Measurements from ENCODE around the gene SHKBP1. TPM values are rescaled to one million over a fixed set of nuclear protein-coding genes. Genes with fewer than 3 reads are reported as not detected.

The SHKBP1 gene
- total and polyA plus RNA-seq, 8 donors, result 15.8 to 102 (median 73.4) TPM

GRCh38 chr19:40594255-40594654 is 17.6 kb downstream of the SHKBP1 start:
- peak in 1 of 2 donors; percentile 34 for DNase-seq
- WGBS, 5 donors, result 24 to 35% (median 28%) methylated on average over 8 of the region's 8 CpGs
- TF ChIP-seq EP300 (IDR thresholded peaks at IDR 0.05) (no peak), POLR2A (IDR thresholded peaks at IDR 0.05) (no peak), POLR2AphosphoS5 (IDR thresholded peaks at IDR 0.05) (no peak)
- TF ChIP-seq, protein P1, sequence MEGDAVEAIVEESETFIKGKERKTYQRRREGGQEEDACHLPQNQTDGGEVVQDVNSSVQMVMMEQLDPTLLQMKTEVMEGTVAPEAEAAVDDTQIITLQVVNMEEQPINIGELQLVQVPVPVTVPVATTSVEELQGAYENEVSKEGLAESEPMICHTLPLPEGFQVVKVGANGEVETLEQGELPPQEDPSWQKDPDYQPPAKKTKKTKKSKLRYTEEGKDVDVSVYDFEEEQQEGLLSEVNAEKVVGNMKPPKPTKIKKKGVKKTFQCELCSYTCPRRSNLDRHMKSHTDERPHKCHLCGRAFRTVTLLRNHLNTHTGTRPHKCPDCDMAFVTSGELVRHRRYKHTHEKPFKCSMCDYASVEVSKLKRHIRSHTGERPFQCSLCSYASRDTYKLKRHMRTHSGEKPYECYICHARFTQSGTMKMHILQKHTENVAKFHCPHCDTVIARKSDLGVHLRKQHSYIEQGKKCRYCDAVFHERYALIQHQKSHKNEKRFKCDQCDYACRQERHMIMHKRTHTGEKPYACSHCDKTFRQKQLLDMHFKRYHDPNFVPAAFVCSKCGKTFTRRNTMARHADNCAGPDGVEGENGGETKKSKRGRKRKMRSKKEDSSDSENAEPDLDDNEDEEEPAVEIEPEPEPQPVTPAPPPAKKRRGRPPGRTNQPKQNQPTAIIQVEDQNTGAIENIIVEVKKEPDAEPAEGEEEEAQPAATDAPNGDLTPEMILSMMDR (IDR thresholded peaks at IDR 0.05), result no peak
- Histone ChIP-seq H3K4me3 (no peak overlapping the region), H3K9me3 (no peaks in the 10 kb centered on the region), H3K36me3 (peaks cover 0 to 17% (median 9%) of the 10 kb centered on the region in 4 donors), H3K27ac (no peak overlapping the region), H3K27me3 (peaks cover 3 to 47% (median 23%) of the 10 kb centered on the region in 3 donors), H3K4me1 (peaks cover 17 to 30% (median 28%) of the 10 kb centered on the region in 4 donors)
- intact Hi-C loops (cut with DNase I; ENCODE audit: low total_unique reads), result loop anchor here (5.0 kb wide), 1 partner anchor 67 kb away; no protein-coding TSS in a partner anchor

DNA sequence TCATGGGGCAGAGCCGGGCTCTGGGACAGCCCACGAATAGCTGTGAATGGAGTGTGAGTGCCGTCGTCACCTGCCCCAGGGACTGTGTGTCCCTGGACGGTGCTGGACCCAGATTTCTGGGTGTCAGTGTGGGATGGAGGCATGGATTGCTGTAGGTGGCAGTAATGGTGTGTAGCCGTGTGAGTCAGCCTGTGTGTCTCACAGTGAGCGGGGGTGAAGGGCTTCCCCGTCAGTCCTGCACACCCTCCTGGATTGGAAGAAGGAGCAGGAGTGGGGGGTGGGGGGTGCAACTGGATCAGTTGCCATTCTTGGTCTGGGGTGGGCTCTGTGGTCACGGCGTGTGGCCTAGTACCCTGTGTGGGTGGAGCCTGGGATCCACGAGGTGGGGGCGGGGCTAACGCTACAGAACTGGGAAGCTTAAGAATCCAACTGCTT is 18.0 kb downstream of the SHKBP1 start:
- intact Hi-C loops (cut with DNase I; ENCODE audit: low total_unique reads), result loop anchor here (5.0 kb wide), 1 partner anchor 67 kb away; no protein-coding TSS in a partner anchor
- WGBS, 5 donors, result 24 to 30% (median 25%) methylated on average over 11 to 13 of the region's 13 CpGs
- peak in 1 of 2 donors; percentile 30 for DNase-seq
- Histone ChIP-seq H3K9me3 (no peaks in the 10 kb centered on the region), H3K4me1 (peaks cover 17 to 33% (median 32%) of the 10 kb centered on the region in 4 donors), H3K27me3 (peaks cover 3 to 51% (median 24%) of the 10 kb centered on the region in 3 donors), H3K4me3 (no peak overlapping the region), H3K36me3 (peaks cover 0 to 16% (median 9%) of the 10 kb centered on the region in 4 donors), H3K27ac (no peak overlapping the region)
- TF ChIP-seq, protein P1 (IDR thresholded peaks at IDR 0.05), result no peak
- TF ChIP-seq EP300 (IDR thresholded peaks at IDR 0.05) (no peak), POLR2AphosphoS5 (IDR thresholded peaks at IDR 0.05) (no peak), POLR2A (IDR thresholded peaks at IDR 0.05) (no peak)

- DNase-seq, result peak; percentile 76 to 81
Observed at GRCh38 chr19:40596608-40597328, 20.1 kb downstream of the SHKBP1 start.

GRCh38 chr19:40597329-40597838 is 20.7 kb downstream of the SHKBP1 start:
- intact Hi-C loops (cut with DNase I; ENCODE audit: low total_unique reads), result no loop called here
- 8 to 18% (median 11%) methylated on average over 13 to 18 of the region's 18 CpGs for whole genome bisulfite sequencing, 5 donors
- no peak overlapping the region for H3K27ac ChIP-seq

More at GRCh38 chr19:40596608-40597328, 20.1 kb downstream of the SHKBP1 start:
- H3K36me3 ChIP-seq, result no peaks in the 10 kb centered on the region
- no peaks in the 10 kb centered on the region for H3K9me3 ChIP-seq
- WGBS, 5 donors, result 6 to 27% (median 7%) methylated on average over 5 to 51 of the region's 53 CpGs
- intact Hi-C loops (cut with DNase I; ENCODE audit: low total_unique reads), result no loop called here
- TF ChIP-seq, protein P1 (IDR thresholded peaks at IDR 0.05), result no peak
- H3K27ac ChIP-seq, result no peak overlapping the region
- peak overlapping the region; percentile 24 to 46 (median 27) for H3K4me3 ChIP-seq
- peaks cover 28 to 52% (median 52%) of the 10 kb centered on the region in 4 donors for H3K4me1 ChIP-seq
- H3K27me3 ChIP-seq, result peaks cover 3 to 72% (median 43%) of the 10 kb centered on the region in 3 donors

More at GRCh38 chr19:40597329-40597838, 20.7 kb downstream of the SHKBP1 start:
- H3K4me1 ChIP-seq, result peaks cover 33 to 59% (median 58%) of the 10 kb centered on the region in 4 donors
- H3K9me3 ChIP-seq, result no peaks in the 10 kb centered on the region
- H3K4me3 ChIP-seq, result peak overlapping the region; percentile 24 to 46 (median 27)
- TF ChIP-seq POLR2AphosphoS5 (IDR thresholded peaks at IDR 0.05) (no peak), POLR2A (IDR thresholded peaks at IDR 0.05) (no peak), EP300 (IDR thresholded peaks at IDR 0.05) (no peak)
- TF ChIP-seq, protein P1 (IDR thresholded peaks at IDR 0.05), result no peak
- no peak for DNase-seq
- no peaks in the 10 kb centered on the region for H3K36me3 ChIP-seq
- H3K27me3 ChIP-seq, result peaks cover 3 to 78% (median 47%) of the 10 kb centered on the region in 3 donors
